HG02943 (cell line): ENCODE results near the gene GSAP.
A peak's percentile ranks its signal among the peaks of the same experiment; 100 is the strongest.

Experiments used
- ATAC-seq: cut with Tn5 transposase; IDR thresholded peaks from one replicate; pipeline ENCODE4 v1.9.1; 2021; ENCODE audit warnings: mild to moderate bottlenecking, low read depth, moderate library complexity; ENCODE audit not compliant: unreplicated experiment

GSAP gene

GRCh38 chr7:77331938-77332695 is 84.0 kb downstream of the GSAP start:
- peak; percentile 68 for ATAC-seq

GRCh38 chr7:77330169-77330882 is 85.8 kb downstream of the GSAP start:
- ATAC-seq = no peak

- ATAC-seq = no peak
Measured at GRCh38 chr7:77329466-77330168, 86.5 kb downstream of the GSAP start.

GRCh38 chr7:77328669-77329068 is 87.5 kb downstream of the GSAP start:
- ATAC-seq = no peak

- ATAC-seq = no peak
Measured at GRCh38 chr7:77327932-77328628, 88.1 kb downstream of the GSAP start.

GRCh38 chr7:77327067-77327931 is 88.8 kb downstream of the GSAP start:
- no peak for ATAC-seq

- ATAC-seq = no peak
Measured at GRCh38 chr7:77326131-77326530, 90.0 kb downstream of the GSAP start.

GRCh38 chr7:77321300-77321699 is 94.8 kb downstream of the GSAP start:
- ATAC-seq = no peak

- ATAC-seq = no peak
Measured at GRCh38 chr7:77320714-77321113, 95.4 kb downstream of the GSAP start.

GRCh38 chr7:77320137-77320536 is 96.0 kb downstream of the GSAP start:
- no peak for ATAC-seq

GRCh38 chr7:77318019-77318418 is 98.1 kb downstream of the GSAP start:
- ATAC-seq = no peak

- ATAC-seq = no peak
Measured at GRCh38 chr7:77316219-77316978, 99.8 kb downstream of the GSAP start.

- no peak for ATAC-seq
Measured at GRCh38 chr7:77315182-77315591, 101.0 kb downstream of the GSAP start.

- no peak for ATAC-seq
Measured at GRCh38 chr7:77313876-77314480, 102.2 kb downstream of the GSAP start.

- ATAC-seq = no peak
Measured at GRCh38 chr7:77313085-77313484, 103.1 kb downstream of the GSAP start.

- ATAC-seq = no peak
Measured at GRCh38 chr7:77310982-77311381, 105.2 kb downstream of the GSAP start.

- no peak for ATAC-seq
Measured at GRCh38 chr7:77309714-77310220, 106.4 kb downstream of the GSAP start.

GRCh38 chr7:77308792-77309191 is 107.4 kb downstream of the GSAP start:
- ATAC-seq = no peak
